ENCODE measurements around the gene ANKS3. TPM values are rescaled to one million over a fixed set of nuclear protein-coding genes. Genes with fewer than 3 reads are reported as not detected.

Gene ANKS3
- polyA plus RNA-seq, 2 donors: 9.3 to 26.8 TPM

DNA sequence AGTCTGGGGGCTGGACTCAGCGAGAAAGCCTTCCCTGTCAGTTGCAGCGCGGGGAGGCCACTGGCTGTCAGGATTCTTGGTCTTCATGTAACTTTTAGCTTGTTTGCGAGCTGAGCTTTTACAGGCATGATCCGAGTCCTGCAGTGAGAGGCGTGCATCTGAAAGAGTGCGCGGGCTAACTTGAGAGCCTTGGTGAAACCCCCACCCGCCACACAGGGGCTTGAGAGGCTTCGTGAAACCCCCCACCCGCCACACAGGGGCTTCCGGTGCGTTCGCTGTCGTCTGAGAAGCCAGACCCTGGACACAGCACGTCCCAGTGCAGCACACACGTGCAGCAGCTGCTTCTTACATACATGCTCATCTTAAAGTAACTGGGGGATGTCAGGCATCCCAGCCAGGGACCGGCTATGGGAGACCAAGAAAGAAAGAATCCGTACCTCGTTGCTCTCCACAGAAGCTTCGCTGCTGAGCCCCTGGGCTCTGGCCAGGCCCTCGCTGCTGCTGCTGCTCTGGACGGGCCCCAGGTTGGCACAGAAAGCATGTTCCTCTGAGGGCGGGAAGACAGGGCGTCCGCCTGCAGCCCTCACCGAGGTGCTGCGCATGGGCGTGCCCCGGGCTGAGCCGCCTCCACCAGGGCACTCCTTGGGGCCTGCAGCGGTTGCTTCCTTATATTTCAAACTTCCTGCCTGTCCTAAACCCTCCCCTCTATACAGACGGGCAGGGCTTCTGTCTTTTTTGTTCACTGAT is 32.9 kb downstream of the ANKS3 start:
- WGBS, 2 donors: 72 to 77% methylated on average over 33 of the region's 33 CpGs
- Histone ChIP-seq H3K9me3 (ENCODE audit: control insufficient read depth in 2 of 2, insufficient read depth in 1 of 2, low read depth in 1 of 2, low read length in 1 of 2) (no peaks in the 10 kb centered on the region), H3K4me1 (ENCODE audit: control insufficient read depth in 2 of 2, insufficient read depth in 2 of 2, low read length in 1 of 2) (no peaks in the 10 kb centered on the region), H3K27ac (ENCODE audit: low read depth in 2 of 2, low read length in 1 of 2) (peak overlapping the region in 1 of 2 donors; percentile 37), H3K36me3 (ENCODE audit: control insufficient read depth in 2 of 2, insufficient read depth in 2 of 2, low read length in 1 of 2) (peaks cover 5 to 58% of the 10 kb centered on the region in 2 donors), H3K4me3 (ENCODE audit: low read depth in 1 of 2, low read length in 2 of 2) (no peak overlapping the region), H3K27me3 (ENCODE audit: control insufficient read depth in 1 of 2, insufficient read depth in 2 of 2, low read length in 2 of 2) (no peaks in the 10 kb centered on the region)

DNA sequence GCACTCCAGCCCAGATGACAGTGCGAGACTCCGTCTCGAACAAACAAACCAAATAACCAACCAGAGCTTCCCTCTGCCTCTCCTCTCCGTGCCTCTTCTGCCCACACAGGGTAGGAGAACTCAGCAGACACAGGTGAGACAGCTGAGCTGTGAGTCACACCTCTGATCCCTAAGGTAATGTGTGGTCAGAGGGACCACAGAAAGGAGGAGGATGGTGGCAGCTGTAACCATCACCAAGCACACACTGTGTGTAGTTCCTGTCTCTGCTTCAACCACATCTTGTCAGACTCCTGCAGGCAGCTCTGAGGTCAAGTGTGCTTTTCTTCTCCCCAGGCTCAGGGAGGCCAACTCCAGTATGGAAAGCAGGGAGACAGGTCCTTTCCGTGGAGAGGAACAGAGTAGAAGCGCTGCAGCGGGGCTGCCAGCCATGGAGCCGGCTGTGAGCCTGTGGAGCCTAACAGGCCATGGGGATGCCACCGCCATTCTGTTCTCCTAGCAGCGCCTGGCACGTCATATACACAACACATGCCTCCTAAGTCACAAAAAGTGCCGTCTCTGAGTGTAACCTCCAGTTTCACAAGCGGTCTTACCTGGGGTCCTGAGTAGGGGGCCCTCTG is 33.6 kb downstream of the ANKS3 start:
- H3K4me3 ChIP-seq (ENCODE audit: low read depth in 1 of 2, low read length in 2 of 2): no peak overlapping the region
- WGBS, 2 donors: 87 to 91% methylated on average over 13 of the region's 13 CpGs
- H3K36me3 ChIP-seq (ENCODE audit: control insufficient read depth in 2 of 2, insufficient read depth in 2 of 2, low read length in 1 of 2): peaks cover 5 to 62% of the 10 kb centered on the region in 2 donors

DNA sequence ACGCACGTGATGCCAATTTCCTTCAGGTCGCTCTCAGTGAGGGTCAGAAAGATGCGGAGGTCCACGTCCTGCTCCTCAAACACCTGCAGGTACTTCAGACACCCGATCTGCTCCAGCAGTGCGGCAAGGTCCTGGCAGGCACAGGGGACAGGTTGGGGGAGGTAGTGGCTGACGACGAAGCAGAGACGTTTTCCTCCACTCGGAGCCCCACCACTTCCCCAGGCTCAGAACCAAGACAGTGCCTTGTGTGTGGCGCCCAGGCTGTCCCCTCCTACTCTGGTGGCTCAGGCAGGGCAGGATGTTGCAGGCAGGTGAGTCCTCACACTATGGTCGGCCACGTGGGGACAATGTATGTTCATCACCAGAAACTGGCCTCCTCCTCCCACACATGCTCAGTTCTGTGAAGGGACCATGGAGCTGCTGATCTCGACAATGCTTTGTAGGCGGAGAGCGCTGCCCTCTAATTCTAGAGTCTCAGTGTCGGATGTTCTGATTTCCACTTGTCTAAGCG is 35.0 kb downstream of the ANKS3 start:
- H3K27me3 ChIP-seq (ENCODE audit: control insufficient read depth in 1 of 2, insufficient read depth in 2 of 2, low read length in 2 of 2): no peaks in the 10 kb centered on the region
- H3K36me3 ChIP-seq (ENCODE audit: control insufficient read depth in 2 of 2, insufficient read depth in 2 of 2, low read length in 1 of 2): peaks cover 5 to 62% of the 10 kb centered on the region in 2 donors
- no peaks in the 10 kb centered on the region for H3K9me3 ChIP-seq (ENCODE audit: control insufficient read depth in 2 of 2, insufficient read depth in 1 of 2, low read depth in 1 of 2, low read length in 1 of 2)
- H3K4me3 ChIP-seq (ENCODE audit: low read depth in 1 of 2, low read length in 2 of 2): no peak overlapping the region
- peaks cover 0 to 4% of the 10 kb centered on the region in 2 donors for H3K4me1 ChIP-seq (ENCODE audit: control insufficient read depth in 2 of 2, insufficient read depth in 2 of 2, low read length in 1 of 2)
- no peak overlapping the region for H3K27ac ChIP-seq (ENCODE audit: low read depth in 2 of 2, low read length in 1 of 2)
- 89 to 90% methylated on average over 19 of the region's 19 CpGs for WGBS, 2 donors

More for the DNA sequence above, 33.6 kb downstream of the ANKS3 start:
- Histone ChIP-seq H3K9me3 (ENCODE audit: control insufficient read depth in 2 of 2, insufficient read depth in 1 of 2, low read depth in 1 of 2, low read length in 1 of 2) (no peaks in the 10 kb centered on the region), H3K4me1 (ENCODE audit: control insufficient read depth in 2 of 2, insufficient read depth in 2 of 2, low read length in 1 of 2) (no peaks in the 10 kb centered on the region), H3K27me3 (ENCODE audit: control insufficient read depth in 1 of 2, insufficient read depth in 2 of 2, low read length in 2 of 2) (no peaks in the 10 kb centered on the region), H3K27ac (ENCODE audit: low read depth in 2 of 2, low read length in 1 of 2) (no peak overlapping the region)

DNA sequence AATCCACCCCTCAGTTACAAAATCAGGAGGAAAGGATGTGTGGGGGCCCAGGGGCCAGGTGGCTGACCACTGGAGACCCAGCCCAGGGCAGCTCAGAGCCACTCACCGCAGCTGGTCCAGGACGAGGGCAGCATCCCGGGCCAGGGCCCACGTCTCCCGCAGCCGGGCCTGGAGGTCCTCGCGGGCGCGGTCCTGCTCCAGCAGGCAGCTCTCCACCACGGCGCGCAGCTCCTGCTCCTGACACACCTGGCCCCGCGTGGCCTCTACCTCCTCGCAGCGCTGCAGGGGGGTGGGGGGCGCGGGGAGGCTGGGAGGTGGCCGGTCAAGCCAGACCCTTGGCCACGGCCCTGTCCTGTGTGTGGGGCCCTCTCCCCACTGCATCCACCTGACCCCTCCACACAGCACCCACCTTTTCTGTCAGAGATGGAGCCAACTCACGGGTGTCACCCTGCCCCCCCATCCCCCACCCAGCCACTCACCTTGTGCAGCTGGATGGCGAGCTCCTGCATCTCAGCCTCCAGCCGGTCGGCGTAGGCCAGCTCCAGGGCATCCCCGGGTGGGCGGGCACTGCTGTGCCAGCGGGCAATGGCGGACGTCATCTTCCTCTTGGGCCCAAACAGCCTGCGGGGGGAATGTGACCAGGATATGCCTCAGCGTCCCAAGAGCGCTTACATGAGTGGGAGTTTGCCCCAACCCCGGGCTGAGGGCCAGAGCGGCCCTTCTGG is 35.6 kb downstream of the ANKS3 start:
- Histone ChIP-seq H3K36me3 (ENCODE audit: control insufficient read depth in 2 of 2, insufficient read depth in 2 of 2, low read length in 1 of 2) (peaks cover 5 to 62% of the 10 kb centered on the region in 2 donors), H3K4me3 (ENCODE audit: low read depth in 1 of 2, low read length in 2 of 2) (no peak overlapping the region), H3K4me1 (ENCODE audit: control insufficient read depth in 2 of 2, insufficient read depth in 2 of 2, low read length in 1 of 2) (peaks cover 0 to 4% of the 10 kb centered on the region in 2 donors), H3K27ac (ENCODE audit: low read depth in 2 of 2, low read length in 1 of 2) (no peak overlapping the region), H3K9me3 (ENCODE audit: control insufficient read depth in 2 of 2, insufficient read depth in 1 of 2, low read depth in 1 of 2, low read length in 1 of 2) (no peaks in the 10 kb centered on the region), H3K27me3 (ENCODE audit: control insufficient read depth in 1 of 2, insufficient read depth in 2 of 2, low read length in 2 of 2) (no peaks in the 10 kb centered on the region)
- WGBS, 2 donors: 93 to 94% methylated on average over 36 of the region's 36 CpGs

DNA sequence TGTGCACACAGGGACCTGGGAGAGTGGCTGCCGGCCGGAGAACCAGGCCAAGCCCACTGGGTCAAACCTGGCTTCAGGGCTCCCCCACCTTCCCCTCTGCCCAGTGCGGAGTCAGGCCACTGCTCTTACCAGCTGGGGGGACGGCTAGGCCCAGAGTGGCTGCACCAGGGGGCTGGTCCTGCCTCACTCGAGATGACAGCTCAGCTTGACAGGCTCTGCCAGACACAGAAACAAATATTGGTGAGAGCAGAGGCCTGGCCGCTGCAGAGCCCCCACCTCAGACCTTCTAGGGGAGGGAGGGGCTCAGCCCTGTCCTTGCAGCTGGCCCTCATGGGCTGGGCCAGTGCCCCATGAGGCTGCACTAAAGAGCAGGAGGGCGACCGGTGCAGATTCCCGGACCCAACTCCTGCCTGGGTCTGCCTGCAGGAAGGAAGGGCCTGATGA is 36.2 kb downstream of the ANKS3 start:
- Histone ChIP-seq H3K27me3 (ENCODE audit: control insufficient read depth in 1 of 2, insufficient read depth in 2 of 2, low read length in 2 of 2) (no peaks in the 10 kb centered on the region), H3K36me3 (ENCODE audit: control insufficient read depth in 2 of 2, insufficient read depth in 2 of 2, low read length in 1 of 2) (peaks cover 5 to 62% of the 10 kb centered on the region in 2 donors), H3K4me3 (ENCODE audit: low read depth in 1 of 2, low read length in 2 of 2) (no peak overlapping the region), H3K27ac (ENCODE audit: low read depth in 2 of 2, low read length in 1 of 2) (no peak overlapping the region), H3K4me1 (ENCODE audit: control insufficient read depth in 2 of 2, insufficient read depth in 2 of 2, low read length in 1 of 2) (peaks cover 2 to 4% of the 10 kb centered on the region in 2 donors), H3K9me3 (ENCODE audit: control insufficient read depth in 2 of 2, insufficient read depth in 1 of 2, low read depth in 1 of 2, low read length in 1 of 2) (no peaks in the 10 kb centered on the region)
- 85 to 90% methylated on average over 7 to 9 of the region's 9 CpGs for WGBS, 2 donors

DNA sequence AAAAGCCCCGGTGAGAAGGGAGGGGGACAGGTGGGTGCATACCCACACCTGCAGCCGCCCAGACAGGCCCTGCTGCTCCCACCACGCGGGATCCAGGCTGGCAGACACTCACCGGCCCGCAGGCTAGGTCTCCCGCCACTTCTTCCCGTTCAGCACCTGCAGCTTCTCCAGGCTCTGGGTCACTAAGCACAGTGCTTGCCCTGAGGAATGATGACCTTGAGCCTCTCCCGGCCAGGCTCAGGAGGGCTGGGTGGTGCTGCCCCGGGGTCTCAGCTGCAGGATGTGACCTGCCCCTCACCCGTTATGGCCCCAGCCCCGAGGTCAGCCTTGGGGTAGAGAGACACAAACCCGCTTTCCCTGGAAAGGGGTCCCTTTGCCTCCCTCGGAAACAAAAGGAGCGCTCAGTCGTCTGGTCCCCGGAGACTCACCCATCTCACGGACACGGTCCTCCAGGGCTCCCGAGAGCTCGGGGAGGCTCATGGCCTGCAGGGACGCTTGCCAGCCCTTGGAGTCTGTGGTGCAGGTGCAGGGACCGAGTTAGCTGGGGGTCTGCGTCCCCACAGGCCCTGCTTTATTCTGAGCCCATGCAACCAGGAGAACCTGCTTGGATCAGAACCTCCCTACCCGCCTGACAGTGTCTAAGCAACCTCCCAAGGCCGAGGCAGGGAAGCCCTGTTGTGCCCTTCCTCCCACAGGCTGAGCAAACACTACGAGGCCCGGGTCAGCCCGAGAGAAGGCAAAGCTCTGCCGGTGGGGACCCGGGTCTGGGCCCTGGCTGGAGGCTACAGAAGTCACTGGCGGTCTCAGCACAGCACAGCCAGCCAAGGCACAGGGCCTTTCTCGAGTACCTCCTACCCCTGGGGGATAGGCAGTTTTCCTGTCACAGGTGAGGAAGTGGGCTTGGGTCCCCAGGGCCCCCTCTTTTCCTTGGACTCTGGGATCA is 36.9 kb downstream of the ANKS3 start:
- H3K4me3 ChIP-seq (ENCODE audit: low read depth in 1 of 2, low read length in 2 of 2): no peak overlapping the region
- H3K4me1 ChIP-seq (ENCODE audit: control insufficient read depth in 2 of 2, insufficient read depth in 2 of 2, low read length in 1 of 2): peaks cover 4 to 9% of the 10 kb centered on the region in 2 donors
- H3K36me3 ChIP-seq (ENCODE audit: control insufficient read depth in 2 of 2, insufficient read depth in 2 of 2, low read length in 1 of 2): peaks cover 5 to 61% of the 10 kb centered on the region in 2 donors
- H3K9me3 ChIP-seq (ENCODE audit: control insufficient read depth in 2 of 2, insufficient read depth in 1 of 2, low read depth in 1 of 2, low read length in 1 of 2): no peaks in the 10 kb centered on the region
- H3K27ac ChIP-seq (ENCODE audit: low read depth in 2 of 2, low read length in 1 of 2): no peak overlapping the region
- 67 to 75% methylated on average over 32 to 33 of the region's 33 CpGs for WGBS, 2 donors
- no peaks in the 10 kb centered on the region for H3K27me3 ChIP-seq (ENCODE audit: control insufficient read depth in 1 of 2, insufficient read depth in 2 of 2, low read length in 2 of 2)

DNA sequence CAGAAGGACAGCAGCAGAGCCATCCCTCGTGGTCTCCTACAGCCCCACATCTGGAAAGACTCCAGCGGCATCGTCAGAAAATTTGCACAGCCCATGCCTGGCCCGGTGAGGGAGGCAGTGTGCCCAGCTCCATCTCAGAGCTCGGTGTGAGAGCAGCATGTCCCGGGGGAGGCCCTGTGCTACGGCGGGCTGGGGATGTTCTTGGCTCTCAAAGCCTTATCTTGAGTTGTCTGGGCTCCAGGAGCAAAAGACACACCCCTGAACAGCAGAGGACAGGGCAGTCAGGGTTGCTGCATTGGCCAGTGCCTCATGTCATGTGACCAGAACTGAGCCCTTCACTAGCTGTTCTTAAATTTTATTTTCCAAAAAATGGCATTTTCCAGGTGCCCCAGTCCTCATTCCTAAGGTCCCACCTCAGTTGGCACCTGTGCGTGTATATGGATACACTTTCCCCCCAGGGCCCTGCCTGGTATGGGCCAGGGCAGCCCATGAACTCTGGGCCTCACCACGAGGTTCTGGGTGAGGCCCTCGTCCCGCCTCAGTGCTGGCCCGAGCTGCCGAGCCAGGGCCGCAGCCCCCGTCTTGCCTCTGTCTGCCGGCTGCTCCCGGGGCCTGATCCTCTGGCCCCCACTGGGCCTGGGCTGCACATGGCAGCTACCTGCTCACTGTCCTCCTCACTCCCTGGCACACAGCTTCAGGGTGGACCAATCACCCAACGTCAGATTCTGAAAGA is 37.7 kb downstream of the ANKS3 start:
- Histone ChIP-seq H3K36me3 (ENCODE audit: control insufficient read depth in 2 of 2, insufficient read depth in 2 of 2, low read length in 1 of 2) (peaks cover 5 to 53% of the 10 kb centered on the region in 2 donors), H3K27me3 (ENCODE audit: control insufficient read depth in 1 of 2, insufficient read depth in 2 of 2, low read length in 2 of 2) (no peaks in the 10 kb centered on the region), H3K27ac (ENCODE audit: low read depth in 2 of 2, low read length in 1 of 2) (no peak overlapping the region), H3K4me3 (ENCODE audit: low read depth in 1 of 2, low read length in 2 of 2) (no peak overlapping the region), H3K9me3 (ENCODE audit: control insufficient read depth in 2 of 2, insufficient read depth in 1 of 2, low read depth in 1 of 2, low read length in 1 of 2) (no peaks in the 10 kb centered on the region), H3K4me1 (ENCODE audit: control insufficient read depth in 2 of 2, insufficient read depth in 2 of 2, low read length in 1 of 2) (peaks cover 4 to 11% of the 10 kb centered on the region in 2 donors)
- WGBS, 2 donors: 48 to 64% methylated on average over 19 of the region's 19 CpGs

DNA sequence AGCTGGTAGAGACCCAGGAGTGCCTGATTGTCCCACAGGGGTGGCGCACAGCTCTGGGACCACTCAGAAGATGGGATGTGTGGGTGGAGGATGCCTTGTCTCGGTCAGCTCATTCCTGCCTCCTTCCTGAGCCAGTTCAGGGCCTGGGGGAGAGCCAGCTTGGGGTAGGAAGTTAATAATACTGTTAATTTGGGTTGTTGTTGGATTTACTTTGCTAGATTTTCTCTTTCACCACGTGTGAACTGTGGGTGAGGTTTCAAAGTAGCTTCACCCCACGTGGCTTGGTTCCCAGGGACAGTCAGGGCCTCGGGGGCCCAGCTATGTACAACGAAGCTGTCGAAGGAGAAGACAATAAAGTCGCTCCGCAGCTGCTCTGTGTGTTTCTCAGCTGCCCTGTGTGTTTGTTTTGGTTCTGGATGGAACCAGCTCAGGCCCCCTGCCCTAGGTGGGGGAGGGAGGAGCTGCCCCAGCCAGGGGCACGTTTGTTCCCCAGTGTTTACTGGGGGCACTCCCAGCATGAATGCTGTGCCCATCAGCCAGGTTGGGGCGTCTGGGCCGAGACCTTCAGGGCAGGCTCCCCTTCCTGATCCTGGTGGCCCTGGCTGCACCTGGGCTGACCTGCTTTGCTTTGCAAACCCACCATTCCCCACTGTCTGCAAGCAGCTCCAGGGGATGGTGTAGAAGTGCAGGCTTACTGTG is 38.4 kb downstream of the ANKS3 start:
- Histone ChIP-seq H3K9me3 (ENCODE audit: control insufficient read depth in 2 of 2, insufficient read depth in 1 of 2, low read depth in 1 of 2, low read length in 1 of 2) (no peaks in the 10 kb centered on the region), H3K4me1 (ENCODE audit: control insufficient read depth in 2 of 2, insufficient read depth in 2 of 2, low read length in 1 of 2) (peaks cover 4 to 11% of the 10 kb centered on the region in 2 donors), H3K4me3 (ENCODE audit: low read depth in 1 of 2, low read length in 2 of 2) (no peak overlapping the region), H3K27me3 (ENCODE audit: control insufficient read depth in 1 of 2, insufficient read depth in 2 of 2, low read length in 2 of 2) (no peaks in the 10 kb centered on the region), H3K27ac (ENCODE audit: low read depth in 2 of 2, low read length in 1 of 2) (no peak overlapping the region), H3K36me3 (ENCODE audit: control insufficient read depth in 2 of 2, insufficient read depth in 2 of 2, low read length in 1 of 2) (peaks cover 2 to 47% of the 10 kb centered on the region in 2 donors)
- WGBS, 2 donors: 48 to 53% methylated on average over 12 of the region's 12 CpGs

All from esophagus (tissue), 2 donors.